Fibroblast of lung (primary cell): Measurements from ENCODE around the gene SLC45A1.

Experiments
- EZH2 ChIP-seq: IDR thresholded peaks from 2 replicates; pipeline ENCODE4 v1.5.1; 2012; ENCODE audit warnings: low read length, control low read depth, mild to moderate bottlenecking; ENCODE audit errors: missing control alignments
- TF ChIP-seq, protein P1 (sequence below), 2 donors: IDR thresholded peaks in 1 of 2; conservative IDR thresholded peaks in 1 of 2; 1 replicate in 1 of 2; 2 replicates in 1 of 2; pipeline ENCODE4 v1.5.1; 2011 to 2012; ENCODE audit warnings: low read length in 2 of 2, control low read depth in 1 of 2, inconsistent platforms in 1 of 2, low read depth in 1 of 2, mild to moderate bottlenecking in 1 of 2

DNA sequence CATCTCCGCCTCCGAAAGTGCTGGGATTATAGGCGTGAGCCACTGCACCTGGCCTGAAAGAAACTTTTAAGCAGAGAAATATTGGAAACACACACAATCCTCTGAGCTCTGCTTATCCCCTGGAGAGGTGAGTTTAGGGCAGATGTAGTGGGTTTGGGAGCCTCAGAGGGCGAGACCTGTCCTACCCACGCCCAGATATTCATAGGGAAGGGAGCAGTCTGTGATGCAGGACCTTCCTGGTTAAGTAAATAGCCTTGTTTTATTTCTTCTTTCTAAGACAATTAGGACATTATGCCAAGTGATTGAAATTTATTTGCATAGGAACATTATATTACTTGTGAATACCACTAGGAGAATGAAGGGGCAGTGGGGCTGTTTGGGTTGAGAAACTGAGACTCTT lies 18.0 kb upstream of the SLC45A1 start:
- TF ChIP-seq, protein P1, sequence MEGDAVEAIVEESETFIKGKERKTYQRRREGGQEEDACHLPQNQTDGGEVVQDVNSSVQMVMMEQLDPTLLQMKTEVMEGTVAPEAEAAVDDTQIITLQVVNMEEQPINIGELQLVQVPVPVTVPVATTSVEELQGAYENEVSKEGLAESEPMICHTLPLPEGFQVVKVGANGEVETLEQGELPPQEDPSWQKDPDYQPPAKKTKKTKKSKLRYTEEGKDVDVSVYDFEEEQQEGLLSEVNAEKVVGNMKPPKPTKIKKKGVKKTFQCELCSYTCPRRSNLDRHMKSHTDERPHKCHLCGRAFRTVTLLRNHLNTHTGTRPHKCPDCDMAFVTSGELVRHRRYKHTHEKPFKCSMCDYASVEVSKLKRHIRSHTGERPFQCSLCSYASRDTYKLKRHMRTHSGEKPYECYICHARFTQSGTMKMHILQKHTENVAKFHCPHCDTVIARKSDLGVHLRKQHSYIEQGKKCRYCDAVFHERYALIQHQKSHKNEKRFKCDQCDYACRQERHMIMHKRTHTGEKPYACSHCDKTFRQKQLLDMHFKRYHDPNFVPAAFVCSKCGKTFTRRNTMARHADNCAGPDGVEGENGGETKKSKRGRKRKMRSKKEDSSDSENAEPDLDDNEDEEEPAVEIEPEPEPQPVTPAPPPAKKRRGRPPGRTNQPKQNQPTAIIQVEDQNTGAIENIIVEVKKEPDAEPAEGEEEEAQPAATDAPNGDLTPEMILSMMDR (conservative IDR thresholded peaks at IDR 0.05 in 1 of 2, IDR thresholded peaks at IDR 0.05 in 1 of 2; ENCODE audit: low read depth in 1 of 2, low read length in 2 of 2), result no peak
- no peak for TF ChIP-seq EZH2
